Right lobe of liver (tissue), 6 donors: Measurements from ENCODE around the gene CSPG5. TPM values are rescaled to one million over a fixed set of nuclear protein-coding genes. Genes with fewer than 3 reads are reported as not detected.

Experiments
- ATAC-seq, 4 donors: fragments of 200-7000 bp; cut with Tn5 transposase; one replicate each; pipeline ENCODE4 v1.9.1; 2020; ENCODE audit warnings: mild to moderate bottlenecking in 4 of 4, moderate library complexity in 4 of 4
- DNase-seq, 3 donors: peaks; one replicate each; pipeline ENCODE4 v3.0.0-alpha.2; 2020
- H3K27ac ChIP-seq, 3 donors: fragments of 200-600 bp; one replicate each; pipeline ENCODE4 v1.8.0; 2022
- H3K27me3 ChIP-seq, 2 donors: fragments of 200-600 bp; one replicate each; pipeline ENCODE4 v1.8.0; 2022
- H3K36me3 ChIP-seq, 4 donors: fragments of 200-600 bp; sonication (generic) in 1 of 4; one replicate each; pipeline versions ENCODE4 v1.5.1 to v1.8.0; 2017 to 2022; ENCODE audit warnings: control low read depth in 1 of 4
- H3K4me1 ChIP-seq, 4 donors: fragments of 200-600 bp; sonication (generic) in 1 of 4; one replicate each; pipeline versions ENCODE4 v1.5.1 to v1.8.0; 2017 to 2022; ENCODE audit warnings: control low read depth in 1 of 4
- H3K4me3 ChIP-seq, 3 donors: fragments of 200-600 bp; one replicate each; pipeline ENCODE4 v1.8.0; 2022
- H3K9me3 ChIP-seq, 4 donors: fragments of 200-600 bp; sonication (generic) in 1 of 4; one replicate each; pipeline versions ENCODE4 v1.5.1 to v1.8.0; 2017 to 2022; ENCODE audit warnings: control low read depth in 1 of 4
- POLR2A ChIP-seq: fragments of 450-650 bp; IDR thresholded peaks from one replicate; pipeline ENCODE4 v1.6.1; 2017; ENCODE audit warnings: antibody characterized with exemption, mild to moderate bottlenecking
- WGBS: methylation state at CpG from one replicate; pipeline ENCODE4 v1.1.6; 2018; ENCODE audit warnings: low coverage, low lambda C conversion rate; ENCODE audit not compliant: insufficient coverage; ENCODE audit errors: missing lambda C conversion rate; 5-methylcytosine and 5-hydroxymethylcytosine counted together
- intact Hi-C, 2 donors: fragments of 100-400 bp; cut with DNase I; formaldehyde crosslinking; loops; one replicate each; pipeline versions ENCODE4 v1.11.2 to v1.14.1; 2022
- total RNA-seq, 6 experiments: library from RNA; depleted of rRNA in 2 of 6; stranded (reverse); fragments of >200 nt in 2 of 6; fragmentation: NEBNext Ultra II Directional in 3 of 6; extraction: Animal tissue kit (Norgen Biotek cat#: 25700) in 3 of 6; gene quantifications; one replicate each; pipeline versions ENCODE4 v1.1.0 to v1.2.4, GENCODE V29; 2016 to 2023
- TF ChIP-seq, protein P1 (sequence below), 4 donors: fragments of 200-600 bp in 3 of 4; fragments of 450-650 bp in 1 of 4; IDR thresholded peaks; one replicate each; pipeline versions ENCODE4 v1.5.1 to v1.8.0; 2016 to 2022; ENCODE audit warnings: antibody characterized with exemption in 4 of 4, mild to moderate bottlenecking in 2 of 4
- donor health status: DM: no; HTN: yes; CAD: no.
- donor health status: DM: no; HTN: no; CAD: no.
- donor health status: DM: no; HTN: no; CAD: no.
- donor health status: DM: no; HTN: yes; CAD: no.
- donor health status: DM: no; HTN: yes; CAD: no.

CSPG5 gene
- total RNA-seq, 6 experiments from 2014 or later: 0.18 to 0.39 (median 0.25) TPM; not detected in 1

DNA sequence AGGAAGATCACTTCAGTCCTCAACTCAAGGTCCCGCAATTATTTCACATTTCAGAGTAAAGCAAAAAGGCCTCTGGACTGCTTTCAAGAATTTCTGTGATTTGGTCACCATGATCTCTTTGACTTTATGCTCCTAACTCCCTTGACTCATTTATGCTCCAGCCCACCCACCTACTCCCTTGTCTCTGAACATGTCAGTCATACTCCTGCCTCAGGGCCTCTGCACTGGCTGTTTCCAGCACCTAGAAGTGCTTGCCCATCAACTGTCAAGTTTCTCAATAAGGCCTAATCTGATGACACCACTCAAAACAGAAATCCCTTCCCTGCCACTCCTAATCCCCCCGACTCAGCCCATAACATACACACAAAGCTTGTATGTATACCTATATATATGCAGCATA lies 36.1 kb upstream of the CSPG5 start:
- intact Hi-C loops: no loop called here
- Histone ChIP-seq H3K9me3 (no peaks in the 10 kb centered on the region), H3K27ac (no peak overlapping the region), H3K36me3 (peaks cover 0 to 15% (median 10%) of the 10 kb centered on the region in 4 donors), H3K27me3 (no peaks in the 10 kb centered on the region), H3K4me1 (no peaks in the 10 kb centered on the region), H3K4me3 (no peak overlapping the region)
- ATAC-seq (no peak), DNase-seq (no peak)
- TF ChIP-seq, protein P1, sequence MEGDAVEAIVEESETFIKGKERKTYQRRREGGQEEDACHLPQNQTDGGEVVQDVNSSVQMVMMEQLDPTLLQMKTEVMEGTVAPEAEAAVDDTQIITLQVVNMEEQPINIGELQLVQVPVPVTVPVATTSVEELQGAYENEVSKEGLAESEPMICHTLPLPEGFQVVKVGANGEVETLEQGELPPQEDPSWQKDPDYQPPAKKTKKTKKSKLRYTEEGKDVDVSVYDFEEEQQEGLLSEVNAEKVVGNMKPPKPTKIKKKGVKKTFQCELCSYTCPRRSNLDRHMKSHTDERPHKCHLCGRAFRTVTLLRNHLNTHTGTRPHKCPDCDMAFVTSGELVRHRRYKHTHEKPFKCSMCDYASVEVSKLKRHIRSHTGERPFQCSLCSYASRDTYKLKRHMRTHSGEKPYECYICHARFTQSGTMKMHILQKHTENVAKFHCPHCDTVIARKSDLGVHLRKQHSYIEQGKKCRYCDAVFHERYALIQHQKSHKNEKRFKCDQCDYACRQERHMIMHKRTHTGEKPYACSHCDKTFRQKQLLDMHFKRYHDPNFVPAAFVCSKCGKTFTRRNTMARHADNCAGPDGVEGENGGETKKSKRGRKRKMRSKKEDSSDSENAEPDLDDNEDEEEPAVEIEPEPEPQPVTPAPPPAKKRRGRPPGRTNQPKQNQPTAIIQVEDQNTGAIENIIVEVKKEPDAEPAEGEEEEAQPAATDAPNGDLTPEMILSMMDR (IDR thresholded peaks at IDR 0.05): no peak
- TF ChIP-seq POLR2A: no peak
- 95% methylated on average over 2 of the region's 2 CpGs for WGBS

DNA sequence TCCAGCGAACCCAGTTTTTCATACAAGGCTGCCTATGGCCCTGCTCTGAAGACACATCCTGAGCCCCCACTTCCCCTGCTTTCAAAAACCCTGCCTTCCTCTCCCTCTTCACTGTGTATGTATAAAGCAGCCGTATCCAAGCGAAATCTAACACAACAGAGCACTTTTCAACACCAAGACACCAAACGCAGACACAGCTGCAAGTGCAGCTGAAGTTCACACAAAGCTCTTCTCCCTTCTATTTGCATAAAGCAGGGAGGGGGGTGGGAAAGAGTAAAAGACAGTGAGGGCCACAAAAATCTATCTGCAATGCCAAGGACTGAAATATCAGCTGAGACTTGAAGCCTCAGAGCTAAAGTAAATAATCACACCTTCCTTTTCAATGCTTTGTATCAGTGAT lies 35.1 kb upstream of the CSPG5 start:
- Histone ChIP-seq H3K9me3 (no peaks in the 10 kb centered on the region), H3K36me3 (peaks cover 0 to 13% (median 8%) of the 10 kb centered on the region in 4 donors), H3K4me3 (no peak overlapping the region), H3K27me3 (no peaks in the 10 kb centered on the region), H3K27ac (no peak overlapping the region), H3K4me1 (no peaks in the 10 kb centered on the region)
- TF ChIP-seq, protein P1 (IDR thresholded peaks at IDR 0.05): no peak
- ATAC-seq (no peak), DNase-seq (no peak)
- WGBS: 91% methylated on average over 4 of the region's 4 CpGs
- intact Hi-C loops: no loop called here

DNA sequence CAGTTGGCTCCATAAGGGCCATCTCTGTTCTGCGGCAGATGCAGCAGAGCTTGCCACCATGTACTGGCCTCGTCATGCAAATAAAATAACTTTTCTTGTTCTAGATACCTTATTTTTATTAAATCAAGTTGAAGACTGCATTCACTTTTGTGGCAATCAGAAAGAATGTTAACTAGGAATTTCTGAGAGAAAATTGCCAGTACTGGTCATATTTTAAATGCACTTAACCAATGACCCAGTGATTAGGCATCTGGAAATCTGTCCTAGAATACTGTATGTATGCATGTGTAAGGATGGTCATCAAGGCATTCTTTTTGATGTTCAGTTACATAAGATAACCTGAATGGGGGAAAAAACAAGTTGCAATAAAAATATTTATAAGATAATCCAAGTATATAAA lies 34.2 kb upstream of the CSPG5 start:
- H3K4me3 ChIP-seq: no peak overlapping the region
- no peaks in the 10 kb centered on the region for H3K9me3 ChIP-seq
- H3K27me3 ChIP-seq: no peaks in the 10 kb centered on the region
- WGBS: 89% methylated on average over 2 of the region's 2 CpGs
- H3K27ac ChIP-seq: no peak overlapping the region
- intact Hi-C loops: no loop called here
- TF ChIP-seq POLR2A: no peak
- TF ChIP-seq, protein P1 (IDR thresholded peaks at IDR 0.05): no peak
- no peaks in the 10 kb centered on the region for H3K4me1 ChIP-seq
- DNase-seq (no peak), ATAC-seq (no peak)
- H3K36me3 ChIP-seq: peaks cover 0 to 14% (median 11%) of the 10 kb centered on the region in 4 donors

DNA sequence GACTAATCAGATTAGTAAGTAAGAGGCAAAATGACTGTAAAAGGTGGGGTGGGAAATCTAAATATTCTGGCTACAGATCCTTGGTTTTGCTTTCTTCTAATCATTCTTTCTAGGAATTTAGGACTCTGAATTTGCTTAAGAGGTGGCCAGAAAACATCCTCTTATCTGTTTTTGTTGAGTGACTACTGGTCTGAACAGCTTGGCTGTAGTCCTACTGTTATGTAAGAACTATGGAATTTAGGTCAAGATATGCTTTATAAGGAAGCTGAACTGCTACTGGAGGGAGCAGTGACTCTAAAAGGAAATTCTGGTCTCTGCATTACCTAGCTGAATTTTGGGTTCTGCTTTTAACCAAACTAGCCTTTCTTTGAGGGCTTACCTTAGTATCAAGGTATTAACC lies 33.5 kb upstream of the CSPG5 start:
- Histone ChIP-seq H3K27me3 (no peaks in the 10 kb centered on the region), H3K36me3 (peaks cover 0 to 14% (median 8%) of the 10 kb centered on the region in 4 donors), H3K27ac (no peak overlapping the region), H3K9me3 (no peaks in the 10 kb centered on the region), H3K4me3 (no peak overlapping the region), H3K4me1 (no peaks in the 10 kb centered on the region)
- TF ChIP-seq POLR2A: no peak
- TF ChIP-seq, protein P1 (IDR thresholded peaks at IDR 0.05): no peak
- intact Hi-C loops: no loop called here
- DNase-seq: no peak
- ATAC-seq: peak in 3 of 4 donors; percentile 57 to 77 (median 73)

DNA sequence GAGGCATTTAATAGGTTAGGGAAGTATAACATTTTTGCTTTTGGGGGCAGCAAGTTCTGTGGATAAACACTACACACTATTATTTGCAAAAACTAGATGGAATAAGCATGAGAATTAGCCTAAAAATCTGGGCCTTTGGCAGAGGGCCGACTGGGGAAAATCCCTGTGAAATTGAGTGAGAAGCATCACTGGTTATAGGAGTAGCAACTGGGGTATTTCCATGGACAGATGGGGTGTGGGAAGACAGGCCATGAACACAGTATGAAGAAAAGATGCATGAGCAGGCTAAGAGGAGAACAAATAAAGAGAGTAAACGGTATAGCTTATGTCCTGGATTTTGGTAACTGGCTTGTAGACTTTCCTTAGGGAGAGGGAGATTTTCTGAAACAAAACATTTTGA lies 32.9 kb upstream of the CSPG5 start:
- Histone ChIP-seq H3K4me3 (no peak overlapping the region), H3K9me3 (no peaks in the 10 kb centered on the region), H3K27me3 (no peaks in the 10 kb centered on the region), H3K27ac (no peak overlapping the region), H3K36me3 (peaks cover 0 to 15% (median 7%) of the 10 kb centered on the region in 4 donors), H3K4me1 (no peaks in the 10 kb centered on the region)
- intact Hi-C loops: no loop called here
- WGBS: 76% methylated on average over 2 of the region's 2 CpGs
- no peak for DNase-seq
- TF ChIP-seq, protein P1 (IDR thresholded peaks at IDR 0.05): no peak
- no peak for TF ChIP-seq POLR2A
- no peak for ATAC-seq
